ENCODE measurements around the gene SPRR2E.
"Not testable (repeated sequence)": the region's sequence is repeated elsewhere in the genome, so short reads cannot be mapped to it uniquely, and the experiment has no call there.

The SPRR2E gene

DNA sequence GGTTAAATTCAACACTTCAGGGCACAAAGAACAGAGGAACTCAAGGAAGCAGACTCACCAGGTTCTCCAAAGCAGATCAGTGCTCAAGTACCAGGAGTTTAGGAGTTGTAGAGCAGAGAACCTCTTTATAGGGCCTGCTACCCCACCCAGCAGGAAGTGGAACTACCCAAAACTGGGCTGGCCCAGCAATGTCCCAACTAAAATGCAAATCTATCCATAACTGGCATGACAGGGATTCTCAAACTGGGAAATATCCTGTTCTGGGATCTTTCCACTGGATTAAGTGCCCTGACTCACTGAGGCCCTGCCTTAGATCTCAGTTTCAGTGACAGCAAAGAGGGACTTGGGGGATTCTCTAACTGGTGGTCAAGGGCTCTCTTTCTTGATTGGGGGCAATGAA is at the start of gene SPRR2E:
Gene SPRR2E, minus strand, starts transcription at position 101 of the 400 bp plus-strand sequence. CDS start 775 bp downstream, outside the sequence.
- no peak for DNase-seq

DNA sequence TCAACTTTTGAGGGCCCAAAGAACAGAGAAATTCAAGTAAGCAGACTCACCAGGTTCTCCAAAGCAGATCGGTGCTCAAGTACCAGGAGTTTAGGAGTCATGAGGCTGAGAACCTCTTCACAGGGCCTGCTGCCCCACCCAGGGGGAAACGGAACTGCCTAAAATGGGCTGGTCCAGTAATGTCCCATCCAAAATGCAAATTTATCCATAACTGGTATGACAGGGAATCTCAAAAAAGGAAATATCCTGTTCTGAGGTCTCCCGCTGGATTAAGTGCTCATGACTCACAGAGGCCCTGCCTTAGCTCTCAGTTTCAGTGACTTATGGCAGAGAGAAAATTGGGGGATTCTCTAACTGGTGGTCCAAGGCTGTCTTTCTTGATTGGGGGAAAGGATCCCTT is 47.1 kb upstream of the SPRR2E start:
- no peak for DNase-seq

DNA sequence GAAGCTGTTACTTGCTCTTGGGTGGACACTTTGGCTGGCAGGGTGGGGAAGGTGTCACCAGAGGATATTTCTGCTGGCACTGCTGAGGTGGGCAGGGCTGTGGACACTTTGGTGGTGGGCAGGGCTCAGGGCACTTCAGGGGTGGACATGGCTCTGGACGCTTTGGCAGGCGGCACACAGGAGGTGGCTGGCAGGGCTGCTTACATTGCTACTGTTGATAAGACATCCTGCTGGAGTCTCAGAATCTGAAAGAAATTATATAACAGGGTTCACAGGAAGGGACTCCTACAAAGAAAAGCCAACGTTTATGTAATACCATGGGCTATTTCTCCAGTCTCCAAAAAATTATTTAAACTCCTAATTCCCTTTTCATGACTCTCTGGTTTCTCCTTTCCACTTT is 46.2 kb upstream of the SPRR2E start:
- no peak for DNase-seq

DNA sequence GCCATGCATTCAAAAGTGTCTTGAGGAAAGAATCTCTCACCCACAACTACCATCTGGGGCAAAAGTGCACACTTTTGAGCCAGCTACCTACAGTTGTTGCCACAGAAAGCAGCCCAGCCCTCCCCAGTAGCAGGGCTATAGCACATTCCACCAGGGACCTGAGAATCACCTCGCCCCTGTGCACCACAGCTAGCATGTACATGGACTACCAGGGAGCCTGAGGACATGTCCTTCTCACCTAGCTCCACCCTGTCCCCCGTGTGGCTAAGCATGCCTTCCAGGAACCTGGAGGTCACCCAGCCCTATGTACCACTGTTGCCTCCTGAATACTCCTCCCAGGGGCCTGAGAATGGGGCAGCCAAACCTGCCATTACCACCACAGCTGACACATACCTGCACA is 39.4 kb upstream of the SPRR2E start:
- no peak for DNase-seq

DNA sequence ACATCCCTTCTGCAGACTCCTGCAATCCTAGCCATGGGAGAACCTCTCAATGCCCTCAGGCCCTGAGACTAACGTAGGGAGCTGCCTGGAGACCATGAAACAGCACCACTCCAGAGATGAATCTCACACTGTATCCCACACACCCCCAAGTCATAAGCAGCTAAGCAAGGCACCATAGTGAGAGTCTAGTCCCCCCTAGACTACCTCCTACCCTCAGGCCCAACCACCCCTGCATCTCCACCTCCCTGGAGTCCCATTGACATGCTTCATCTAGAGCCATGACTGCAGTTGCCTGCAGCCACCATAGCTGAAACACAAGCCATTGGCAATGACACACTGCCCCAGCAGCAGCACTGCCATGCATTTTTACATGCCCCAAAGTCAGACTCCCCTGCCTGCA is 38.9 kb upstream of the SPRR2E start:
- DNase-seq: no peak

DNA sequence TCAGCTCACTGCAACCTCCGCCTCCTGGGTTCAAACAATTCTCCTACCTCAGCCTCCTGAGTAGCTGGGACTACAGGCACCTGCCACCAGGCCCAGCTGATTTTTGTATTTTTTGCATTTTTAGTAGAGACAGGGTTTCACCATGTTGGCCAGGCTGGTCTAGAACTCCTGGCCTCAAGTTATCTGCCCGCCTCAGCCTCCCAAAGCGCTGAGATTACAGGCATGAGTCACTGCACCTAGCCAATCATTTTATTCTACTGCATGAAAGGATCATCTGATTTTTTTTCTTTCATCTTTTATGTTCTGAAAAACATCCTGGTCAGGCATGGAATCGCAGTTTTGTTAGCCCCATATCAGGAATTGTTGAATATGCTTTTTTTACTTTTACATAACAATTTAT is 34.4 kb upstream of the SPRR2E start:
- not testable (repeated sequence) for DNase-seq

DNA sequence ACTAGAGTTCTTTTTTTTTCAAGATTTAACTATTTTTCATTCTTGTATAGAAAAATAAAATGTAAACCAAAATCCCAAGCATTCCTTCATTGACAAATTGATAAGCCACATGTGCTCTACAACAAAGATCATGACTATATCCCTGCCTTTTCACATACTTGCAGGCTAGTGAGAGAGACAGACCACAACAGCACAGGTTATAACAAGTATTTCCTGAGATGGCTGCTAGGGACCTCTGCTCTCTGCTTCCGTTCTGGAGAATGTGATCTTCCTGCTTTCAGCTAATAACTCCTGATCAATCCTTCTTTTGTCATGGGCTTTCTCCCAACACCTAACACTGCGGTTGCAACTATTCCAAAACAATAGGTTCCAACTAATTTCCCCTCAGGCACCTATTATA is 33.0 kb upstream of the SPRR2E start:
- DNase-seq: no peak

DNA sequence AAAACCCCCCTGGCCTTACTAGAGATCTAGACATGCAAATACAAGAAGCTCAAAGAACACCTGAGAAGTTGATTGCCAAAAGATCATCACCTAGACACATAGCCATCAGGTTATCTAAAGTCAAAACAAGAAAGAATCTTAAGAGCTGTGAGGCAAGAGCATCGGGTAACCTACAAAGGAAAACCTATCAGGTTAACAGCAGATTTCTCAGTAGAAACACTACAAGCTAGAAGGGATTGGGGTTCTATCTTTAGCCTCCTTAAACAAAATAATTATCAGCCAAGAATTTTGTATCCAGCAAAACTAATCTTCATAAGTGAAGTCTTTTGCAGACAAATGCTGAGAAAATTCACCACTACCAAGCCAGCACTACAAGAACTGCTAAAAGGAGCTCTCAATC is 31.2 kb upstream of the SPRR2E start:
- DNase-seq: no peak

DNA sequence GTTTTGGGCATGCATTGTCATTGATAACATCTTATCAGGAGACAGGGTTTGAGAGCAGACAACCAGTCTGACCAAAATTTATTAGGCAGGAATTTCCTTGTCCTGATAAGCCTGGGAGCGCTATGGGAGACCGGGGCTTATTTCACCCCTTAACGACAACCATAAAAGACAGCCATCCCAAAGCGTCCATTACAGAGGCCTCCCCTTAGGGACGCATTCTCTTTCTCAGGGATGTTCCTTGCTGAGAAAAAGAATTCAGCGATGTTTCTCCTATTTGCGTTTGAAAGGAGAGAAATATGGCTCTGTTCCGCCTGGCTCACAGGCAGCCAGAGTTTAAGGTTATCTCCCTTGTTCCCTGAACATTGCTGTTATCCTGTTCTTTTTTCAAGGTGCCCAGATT is 29.5 kb upstream of the SPRR2E start:
- not testable (repeated sequence) for DNase-seq

DNA sequence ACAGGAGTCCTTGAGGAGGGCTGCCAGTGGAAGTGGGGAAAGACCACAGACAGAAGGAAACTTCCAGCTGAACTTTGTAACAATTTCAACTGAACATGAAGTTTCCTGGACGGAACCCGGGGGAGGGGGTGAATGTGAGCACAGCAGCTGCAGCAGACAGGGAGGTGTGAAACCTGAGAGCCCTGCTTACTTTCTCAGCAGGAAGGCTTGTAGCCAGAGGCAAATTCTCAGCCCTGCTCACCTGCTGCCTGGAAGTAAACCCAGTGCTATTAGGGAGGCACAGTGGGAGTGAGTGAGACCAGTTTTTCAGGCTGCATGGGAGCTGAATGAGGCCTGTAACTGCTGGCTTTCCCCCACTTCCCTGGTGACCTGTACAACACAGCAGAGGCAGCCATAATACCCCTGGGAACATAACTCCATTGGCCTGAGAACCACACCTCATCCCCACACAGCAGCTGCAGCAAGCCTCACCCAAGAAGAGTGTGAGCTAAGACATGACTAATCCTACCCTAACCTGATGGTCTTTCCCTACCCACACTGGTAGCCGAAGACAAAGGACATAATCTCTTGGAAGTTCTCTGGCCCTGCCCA is 28.6 kb upstream of the SPRR2E start:
- DNase-seq: no peak

DNA sequence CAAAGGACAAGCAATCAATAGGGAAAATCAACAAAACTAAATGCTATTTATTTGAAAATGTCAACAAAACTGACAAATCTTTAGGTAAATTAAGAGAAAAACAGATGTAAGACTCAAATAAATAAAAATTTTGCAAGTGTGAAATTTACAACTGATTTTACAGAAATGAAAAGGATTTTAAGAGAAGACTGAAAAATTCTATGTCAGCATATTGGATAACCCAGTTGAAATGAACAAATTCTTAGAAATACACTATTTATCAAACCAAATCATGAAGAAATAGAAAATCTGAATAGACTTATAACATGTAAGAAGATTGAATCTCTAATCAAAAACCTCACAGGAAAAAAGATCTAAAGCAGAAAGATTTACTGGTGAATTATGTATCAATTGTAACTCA is 26.6 kb upstream of the SPRR2E start:
- no peak for DNase-seq

DNA sequence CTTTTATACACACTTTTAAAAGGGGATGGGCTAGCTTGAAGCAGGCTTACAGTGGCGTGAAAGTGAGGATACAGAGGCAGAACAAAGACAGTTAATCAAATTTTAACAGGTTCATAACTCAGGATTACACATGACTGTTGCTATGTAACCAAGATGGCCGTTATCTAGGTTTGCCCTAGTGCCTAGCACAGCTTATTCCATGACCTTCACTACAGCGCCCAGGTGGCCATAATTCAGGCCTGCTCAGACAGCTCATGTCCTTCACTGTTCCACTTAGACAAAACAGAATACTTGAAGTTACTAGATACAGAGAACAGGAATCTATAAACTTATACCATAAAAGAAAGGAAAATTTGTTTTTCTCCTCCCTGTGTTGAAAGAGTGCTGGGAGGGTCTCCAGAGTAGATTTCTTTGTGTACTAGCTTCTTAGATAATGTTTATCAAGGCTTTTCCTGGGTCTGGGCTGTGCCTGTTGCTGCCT is 25.2 kb upstream of the SPRR2E start:
- DNase-seq: no peak

DNA sequence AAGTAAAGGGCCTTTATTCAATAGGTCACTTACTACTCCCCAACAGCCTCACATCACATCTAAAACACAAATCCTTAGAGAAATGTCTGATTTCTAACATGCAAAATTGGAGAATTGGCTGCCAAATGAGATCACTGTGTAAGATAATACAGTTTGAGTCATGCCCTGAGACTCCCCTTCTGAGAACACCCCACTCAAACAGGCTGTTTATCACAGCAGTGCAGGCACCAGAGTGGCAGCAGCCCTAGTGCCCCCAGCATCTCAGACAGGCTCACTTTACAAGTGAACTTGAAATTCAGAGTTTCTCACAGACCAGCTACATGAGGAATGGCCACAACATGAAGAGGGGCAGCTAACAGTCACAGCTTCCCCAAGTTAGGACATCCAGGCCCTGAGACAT is 20.9 kb upstream of the SPRR2E start:
- DNase-seq: not testable (repeated sequence)

DNA sequence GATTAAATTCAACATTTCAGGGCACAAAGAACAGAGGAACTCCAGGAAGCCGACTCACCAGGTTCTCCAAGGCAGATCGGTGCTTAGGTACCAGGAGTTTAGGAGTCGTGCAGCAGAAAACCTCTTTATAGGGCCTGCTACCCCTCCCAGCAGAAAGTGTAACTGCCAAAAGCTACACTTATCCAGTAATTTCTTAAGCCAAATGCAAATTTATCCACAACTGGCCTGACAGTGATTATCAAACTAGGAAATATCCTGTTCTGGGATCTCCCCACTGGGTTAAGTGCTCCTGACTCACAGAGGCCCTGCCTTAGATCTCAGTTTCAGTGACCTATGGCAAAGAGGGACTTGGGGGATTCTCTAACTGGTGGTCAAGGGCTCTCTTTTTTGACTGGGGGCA is 19.1 kb upstream of the SPRR2E start, which contains the start of gene SPRR2F:
Gene SPRR2F, minus strand, starts transcription at position 101 of the 400 bp plus-strand sequence. CDS start 783 bp downstream, outside the sequence.
- DNase-seq: no peak

DNA sequence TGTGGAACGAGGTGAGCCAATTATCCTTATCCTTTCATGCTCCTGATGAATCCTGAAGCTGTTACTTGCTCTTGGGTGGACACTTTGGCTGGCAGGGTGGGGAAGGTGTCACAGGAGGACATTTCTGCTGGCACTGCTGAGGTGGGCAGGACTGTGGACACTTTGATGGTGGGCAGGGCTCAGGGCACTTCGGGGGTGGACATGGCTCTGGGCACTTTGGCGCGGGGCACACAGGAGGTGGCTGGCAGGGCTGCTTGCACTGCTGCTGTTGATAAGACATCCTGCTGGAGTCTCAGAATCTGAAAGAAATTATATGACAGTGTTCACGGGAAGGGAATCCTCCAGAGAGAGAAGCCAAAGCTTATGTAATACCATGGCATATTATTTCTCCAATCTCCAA is 18.1 kb upstream of the SPRR2E start:
- not testable (repeated sequence) for DNase-seq

DNA sequence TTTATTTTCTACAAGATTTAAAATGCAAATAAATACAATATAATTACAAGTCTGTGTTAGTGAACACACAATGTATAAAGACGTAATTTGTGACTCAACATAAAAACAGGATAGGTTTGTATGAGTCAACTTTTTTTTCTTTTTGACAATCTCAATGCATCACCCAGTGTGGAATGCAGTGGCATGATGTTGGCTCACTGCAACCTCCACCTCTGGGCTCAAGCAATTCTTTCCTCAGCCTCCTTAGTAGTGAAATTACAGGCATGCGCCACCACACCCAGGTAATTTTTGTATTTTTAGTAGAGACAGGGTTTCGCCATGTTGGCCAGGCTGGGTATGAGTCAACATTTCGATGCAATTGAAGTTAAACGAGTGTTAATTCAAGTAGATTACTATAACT is 5.9 kb upstream of the SPRR2E start:
- no peak for DNase-seq

DNA sequence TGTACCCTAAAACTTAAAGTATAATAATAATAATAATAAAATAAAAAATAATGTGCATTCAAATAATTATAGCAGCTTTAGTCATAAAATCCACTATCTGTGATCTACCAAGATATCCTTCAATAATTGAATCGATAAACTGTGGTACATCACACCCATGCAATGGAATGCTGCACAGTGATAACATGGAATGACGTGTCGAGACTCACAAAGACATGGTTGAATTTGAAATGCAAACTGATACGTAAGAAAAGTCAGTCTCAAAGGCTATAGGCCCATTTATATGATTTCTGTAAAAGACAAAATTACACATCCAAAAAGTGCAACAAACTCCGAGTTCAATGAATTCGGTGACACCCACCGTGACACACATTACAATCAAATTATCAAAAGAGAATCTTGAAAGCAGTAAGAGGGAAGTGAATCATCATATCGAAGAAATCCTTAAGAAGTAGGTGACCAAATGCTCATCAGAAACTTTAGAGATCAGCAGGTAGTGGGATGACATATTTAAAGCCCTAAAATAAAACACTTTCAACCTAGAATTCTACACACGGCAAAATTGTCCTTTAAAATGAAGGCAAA is 5.2 kb upstream of the SPRR2E start:
- no peak for DNase-seq

DNA sequence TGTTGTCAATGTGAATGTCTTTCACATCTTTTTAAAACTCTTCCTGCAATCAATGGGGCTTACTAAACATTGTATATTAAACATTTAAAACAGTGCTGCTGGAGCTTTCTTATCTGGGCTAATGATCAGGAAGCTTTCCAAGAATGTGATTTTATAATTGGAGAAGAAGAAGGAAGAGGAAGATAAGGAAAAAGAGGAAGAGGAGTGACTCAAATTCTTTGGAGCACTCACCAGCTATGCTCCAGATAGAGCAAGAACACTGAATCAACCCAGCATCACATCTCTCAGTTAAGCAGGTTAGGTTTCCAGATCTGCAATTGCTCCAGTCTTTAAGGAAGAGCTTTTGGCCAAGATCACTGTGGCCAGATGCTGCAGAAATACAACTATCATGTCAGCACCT is 1.4 kb upstream of the SPRR2E start:
- no peak for DNase-seq

DNA sequence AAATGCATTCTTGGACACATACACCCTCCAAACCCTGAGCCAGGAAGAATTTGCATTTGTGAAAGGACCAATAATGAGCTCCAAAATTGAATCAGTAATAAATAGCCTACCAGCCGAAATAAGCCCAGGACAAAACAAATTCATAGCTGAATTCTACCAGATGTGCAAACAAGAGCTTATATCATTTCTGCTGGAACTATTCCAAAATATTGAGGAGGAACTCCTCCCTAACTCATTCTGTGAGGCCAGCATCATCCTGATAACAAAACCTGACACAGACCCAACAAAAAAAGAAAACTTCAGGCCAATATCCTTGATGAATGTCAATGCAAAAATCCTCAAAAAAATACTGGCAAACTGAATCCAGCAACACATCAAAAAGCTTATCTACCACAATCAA is 6.7 kb downstream of the SPRR2E start:
- DNase-seq: no peak

DNA sequence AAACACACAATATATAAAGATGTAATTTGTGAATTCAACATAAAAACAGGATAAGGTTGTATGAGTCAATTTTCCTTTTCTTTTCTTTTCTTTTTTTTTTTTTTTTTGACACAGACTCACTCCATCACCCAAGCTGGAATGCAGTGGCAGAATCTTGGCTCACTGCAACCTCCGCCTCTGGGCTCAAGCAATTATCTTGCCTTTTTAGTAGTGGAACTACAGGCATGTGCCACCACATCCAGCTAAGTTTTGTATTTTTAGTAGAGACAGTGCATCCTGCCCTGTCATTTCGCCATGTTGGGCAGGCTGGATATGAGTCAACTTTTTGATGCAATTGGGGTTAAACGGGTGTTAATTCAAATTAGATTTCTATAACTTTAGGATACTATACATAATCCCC is 12.6 kb downstream of the SPRR2E start:
- DNase-seq: no peak

DNA sequence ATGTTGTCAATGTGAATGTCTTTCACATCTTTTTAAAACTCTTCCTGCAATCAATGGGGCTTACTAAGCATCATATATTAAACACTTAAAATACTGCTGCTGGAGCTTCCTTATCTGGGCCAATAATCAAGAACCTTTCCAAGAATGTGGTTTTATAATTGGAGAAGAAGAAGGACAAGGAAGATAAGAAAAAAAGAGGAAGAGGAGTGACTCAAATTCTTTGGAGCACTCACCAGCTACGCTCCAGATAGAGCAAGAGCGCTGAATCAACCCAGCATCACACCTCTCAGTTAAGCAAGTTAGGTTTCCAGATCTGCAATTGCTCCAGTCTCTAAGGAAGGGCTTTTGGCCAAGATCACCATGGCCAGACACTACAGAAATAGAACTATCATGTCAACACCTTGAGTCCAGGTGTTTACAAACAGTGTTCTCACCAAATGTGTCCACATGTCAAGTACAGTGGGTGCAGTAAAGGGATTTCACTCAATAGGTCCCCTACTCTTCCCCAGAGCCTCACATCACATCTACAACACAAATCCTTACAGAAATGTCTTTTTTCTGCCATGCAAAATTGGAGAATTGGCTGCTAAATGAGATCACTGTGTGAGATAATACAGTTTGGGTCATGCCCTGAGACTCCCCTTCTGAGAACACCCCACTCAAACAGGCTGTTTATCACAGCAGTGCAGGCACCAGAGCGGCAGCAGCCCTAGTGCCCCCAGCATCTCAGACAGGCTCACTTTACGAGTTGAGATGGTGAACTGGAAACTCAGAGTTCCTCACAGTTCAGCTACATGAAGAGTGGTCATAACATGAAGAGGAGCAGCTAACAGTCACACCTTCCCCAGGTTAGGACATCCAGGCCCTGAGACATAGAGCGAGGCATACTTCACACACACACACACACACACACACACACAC is 21.3 kb downstream of the SPRR2E start:
- no peak for DNase-seq

DNA sequence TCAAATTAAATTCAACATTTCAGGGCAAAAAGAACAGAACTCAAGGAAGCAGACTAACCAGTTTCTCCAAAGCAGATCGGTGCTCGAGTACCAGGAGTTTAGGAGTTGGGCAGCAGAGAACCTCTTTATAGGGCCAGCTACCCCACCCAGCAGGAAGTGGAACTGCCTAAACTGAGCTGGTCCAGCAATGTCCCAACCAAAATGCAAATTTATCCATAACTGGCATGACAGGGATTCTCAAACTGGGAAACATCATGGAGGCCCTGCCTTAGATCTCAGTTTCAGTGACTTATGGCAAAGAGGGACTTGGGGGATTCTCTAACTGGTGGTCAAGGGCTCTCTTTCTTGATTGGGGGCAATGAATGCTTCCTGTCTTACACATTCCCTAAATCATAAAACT is 22.8 kb downstream of the SPRR2E start, which contains the start of gene SPRR2B:
Gene SPRR2B, minus strand, starts transcription at position 101 of the 400 bp plus-strand sequence. CDS start 772 bp downstream, outside the sequence.
- no peak for DNase-seq

DNA sequence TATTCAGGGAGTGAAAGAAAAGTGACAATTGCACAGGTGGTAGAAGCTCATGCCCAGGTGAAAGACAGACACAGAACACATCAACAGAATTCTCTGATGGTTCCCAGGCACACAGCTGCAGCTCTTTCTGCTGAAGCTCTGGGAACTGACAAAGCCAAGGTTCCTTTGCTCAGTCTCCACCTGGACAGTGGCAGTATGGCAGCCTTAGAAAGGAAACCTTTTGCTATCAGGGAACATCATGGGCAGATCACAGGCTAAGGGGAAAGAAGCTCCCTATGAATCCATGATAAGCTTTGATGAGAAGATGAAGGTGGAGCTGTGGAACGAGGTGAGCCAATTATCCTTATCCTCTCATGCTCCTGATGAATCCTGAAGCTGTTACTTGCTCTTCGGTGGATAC is 24.1 kb downstream of the SPRR2E start:
- no peak for DNase-seq

Measured in femur (tissue), 1 donor.